ENCODE results near the gene KIRREL3. TPM values are rescaled to one million over a fixed set of nuclear protein-coding genes. Genes with fewer than 3 reads are reported as not detected.
A peak's percentile ranks its signal among the peaks of the same experiment; 100 is the strongest.

Gene KIRREL3
- total and polyA plus RNA-seq, 5 donors: 0.74 to 1.2 (median 1.0) TPM

- 86% methylated on average over 10 of the region's 10 CpGs for WGBS
- intact Hi-C loops (cut with DNase I): no loop called here
- no peak overlapping the region for H3K27ac ChIP-seq (ENCODE audit: low read length)
- no peaks in the 10 kb centered on the region for H3K9me3 ChIP-seq (ENCODE audit: control insufficient read depth, low read length)
- H3K4me1 ChIP-seq (ENCODE audit: control insufficient read depth, insufficient read depth, low read length): no peaks in the 10 kb centered on the region
- DNase-seq: no peak
- ATAC-seq: no peak
- no peak overlapping the region for H3K4me3 ChIP-seq (ENCODE audit: low read length)
- no peaks in the 10 kb centered on the region for H3K27me3 ChIP-seq (ENCODE audit: control insufficient read depth, insufficient read depth)
Measured at GRCh38 chr11:126526471-126526870, 474.1 kb downstream of the KIRREL3 start.

- ATAC-seq (no peak), DNase-seq (no peak)
- intact Hi-C loops (cut with DNase I): no loop called here
- 70% methylated on average over 4 of the region's 4 CpGs for WGBS
- no peak overlapping the region for H3K4me3 ChIP-seq (ENCODE audit: low read length)
- no peaks in the 10 kb centered on the region for H3K4me1 ChIP-seq (ENCODE audit: control insufficient read depth, insufficient read depth, low read length)
- no peaks in the 10 kb centered on the region for H3K9me3 ChIP-seq (ENCODE audit: control insufficient read depth, low read length)
- H3K27me3 ChIP-seq (ENCODE audit: control insufficient read depth, insufficient read depth): no peaks in the 10 kb centered on the region
- H3K27ac ChIP-seq (ENCODE audit: low read length): no peak overlapping the region
Measured at GRCh38 chr11:126525702-126526101, 474.9 kb downstream of the KIRREL3 start.

- no peak for DNase-seq
- intact Hi-C loops (cut with DNase I): no loop called here
- H3K9me3 ChIP-seq (ENCODE audit: control insufficient read depth, low read length): no peaks in the 10 kb centered on the region
- H3K4me1 ChIP-seq (ENCODE audit: control insufficient read depth, insufficient read depth, low read length): no peaks in the 10 kb centered on the region
- no peaks in the 10 kb centered on the region for H3K27me3 ChIP-seq (ENCODE audit: control insufficient read depth, insufficient read depth)
- no peak for ATAC-seq
- whole genome bisulfite sequencing: 76% methylated on average over 10 of the region's 10 CpGs
- H3K27ac ChIP-seq (ENCODE audit: low read length): no peak overlapping the region
- H3K4me3 ChIP-seq (ENCODE audit: low read length): no peak overlapping the region
Measured at GRCh38 chr11:126525216-126525615, 475.4 kb downstream of the KIRREL3 start.

GRCh38 chr11:126523441-126524205, 476.9 kb downstream of the KIRREL3 start:
- no peak for ATAC-seq
- Histone ChIP-seq H3K9me3 (ENCODE audit: control insufficient read depth, low read length) (no peaks in the 10 kb centered on the region), H3K27ac (ENCODE audit: low read length) (no peak overlapping the region), H3K4me1 (ENCODE audit: control insufficient read depth, insufficient read depth, low read length) (no peaks in the 10 kb centered on the region), H3K4me3 (ENCODE audit: low read length) (no peak overlapping the region), H3K27me3 (ENCODE audit: control insufficient read depth, insufficient read depth) (no peaks in the 10 kb centered on the region)
- intact Hi-C loops (cut with DNase I): no loop called here
- WGBS: 59% methylated on average over 4 of the region's 4 CpGs
- DNase-seq: no peak

- ATAC-seq: no peak
- no peaks in the 10 kb centered on the region for H3K9me3 ChIP-seq (ENCODE audit: control insufficient read depth, low read length)
- no peak overlapping the region for H3K27ac ChIP-seq (ENCODE audit: low read length)
- H3K4me1 ChIP-seq (ENCODE audit: control insufficient read depth, insufficient read depth, low read length): no peaks in the 10 kb centered on the region
- intact Hi-C loops (cut with DNase I): no loop called here
- no peak overlapping the region for H3K4me3 ChIP-seq (ENCODE audit: low read length)
- no peak for DNase-seq
- no peaks in the 10 kb centered on the region for H3K27me3 ChIP-seq (ENCODE audit: control insufficient read depth, insufficient read depth)
- WGBS: 84% methylated on average over 7 of the region's 7 CpGs
Measured at GRCh38 chr11:126522606-126523005, 478.0 kb downstream of the KIRREL3 start.

- no peaks in the 10 kb centered on the region for H3K9me3 ChIP-seq (ENCODE audit: control insufficient read depth, low read length)
Measured at GRCh38 chr11:126522152-126522551, 478.4 kb downstream of the KIRREL3 start.

GRCh38 chr11:126521196-126521595, 479.4 kb downstream of the KIRREL3 start:
- H3K27me3 ChIP-seq (ENCODE audit: control insufficient read depth, insufficient read depth): no peaks in the 10 kb centered on the region
- intact Hi-C loops (cut with DNase I): no loop called here
- no peak overlapping the region for H3K27ac ChIP-seq (ENCODE audit: low read length)
- ATAC-seq: no peak
- no peak overlapping the region for H3K4me3 ChIP-seq (ENCODE audit: low read length)
- WGBS: 94% methylated on average over 11 of the region's 11 CpGs
- DNase-seq: no peak
- no peaks in the 10 kb centered on the region for H3K9me3 ChIP-seq (ENCODE audit: control insufficient read depth, low read length)
- no peaks in the 10 kb centered on the region for H3K4me1 ChIP-seq (ENCODE audit: control insufficient read depth, insufficient read depth, low read length)

More at GRCh38 chr11:126522152-126522551, 478.4 kb downstream of the KIRREL3 start:
- no peak overlapping the region for H3K4me3 ChIP-seq (ENCODE audit: low read length)
- intact Hi-C loops (cut with DNase I): no loop called here
- H3K27me3 ChIP-seq (ENCODE audit: control insufficient read depth, insufficient read depth): no peaks in the 10 kb centered on the region
- 92% methylated on average over 4 of the region's 4 CpGs for WGBS
- H3K27ac ChIP-seq (ENCODE audit: low read length): no peak overlapping the region
- no peak for ATAC-seq
- H3K4me1 ChIP-seq (ENCODE audit: control insufficient read depth, insufficient read depth, low read length): no peaks in the 10 kb centered on the region
- no peak for DNase-seq

GRCh38 chr11:126519764-126520734, 480.5 kb downstream of the KIRREL3 start:
- no peak overlapping the region for H3K27ac ChIP-seq (ENCODE audit: low read length)
- 77% methylated on average over 25 of the region's 25 CpGs for WGBS
- intact Hi-C loops (cut with DNase I): no loop called here
- no peak for ATAC-seq
- no peak overlapping the region for H3K4me3 ChIP-seq (ENCODE audit: low read length)
- H3K4me1 ChIP-seq (ENCODE audit: control insufficient read depth, insufficient read depth, low read length): no peaks in the 10 kb centered on the region
- no peaks in the 10 kb centered on the region for H3K9me3 ChIP-seq (ENCODE audit: control insufficient read depth, low read length)
- no peaks in the 10 kb centered on the region for H3K27me3 ChIP-seq (ENCODE audit: control insufficient read depth, insufficient read depth)
- DNase-seq: no peak

- Histone ChIP-seq H3K4me1 (ENCODE audit: control insufficient read depth, insufficient read depth, low read length) (no peaks in the 10 kb centered on the region), H3K4me3 (ENCODE audit: low read length) (no peak overlapping the region), H3K27ac (ENCODE audit: low read length) (no peak overlapping the region), H3K27me3 (ENCODE audit: control insufficient read depth, insufficient read depth) (no peaks in the 10 kb centered on the region), H3K9me3 (ENCODE audit: control insufficient read depth, low read length) (no peaks in the 10 kb centered on the region)
- WGBS: 77% methylated on average over 11 of the region's 11 CpGs
- ATAC-seq (no peak), DNase-seq (no peak)
- intact Hi-C loops (cut with DNase I): no loop called here
Measured at GRCh38 chr11:126518972-126519690, 481.4 kb downstream of the KIRREL3 start.

- ATAC-seq: peak in 1 of 2 donors; percentile 48
Measured at GRCh38 chr11:126518071-126518971, 482.2 kb downstream of the KIRREL3 start.

More at GRCh38 chr11:126518071-126518971, 482.2 kb downstream of the KIRREL3 start:
- intact Hi-C loops (cut with DNase I): no loop called here
- no peaks in the 10 kb centered on the region for H3K27me3 ChIP-seq (ENCODE audit: control insufficient read depth, insufficient read depth)
- H3K4me1 ChIP-seq (ENCODE audit: control insufficient read depth, insufficient read depth, low read length): no peaks in the 10 kb centered on the region
- H3K9me3 ChIP-seq (ENCODE audit: control insufficient read depth, low read length): no peaks in the 10 kb centered on the region
- no peak overlapping the region for H3K27ac ChIP-seq (ENCODE audit: low read length)
- 64% methylated on average over 20 of the region's 20 CpGs for WGBS
- no peak overlapping the region for H3K4me3 ChIP-seq (ENCODE audit: low read length)
- no peak for DNase-seq

Measured in right cardiac atrium (tissue), 5 donors.